ENCODE data around the gene SCYGR4.
A peak's percentile ranks its signal among the peaks of the same experiment; 100 is the strongest.

SCYGR4 gene

GRCh38 chr2:227608561-227609338, 8.5 kb upstream of the SCYGR4 start:
- H3K27ac ChIP-seq = no peak overlapping the region; a peak in 1 of 22 replicates
- H3K4me1 ChIP-seq = peaks cover 10 to 20% (median 15%) of the 10 kb centered on the region in 10 experiments; a peak in 17 of 20 replicates
- H3K27me3 ChIP-seq = 0 out of 22 replicates have a peak, but pooled peaks cover 0 to 3% (median 0%) of the 10 kb centered on the region in 11 experiments
- no peak overlapping the region for H3K9ac ChIP-seq
- no peaks in the 10 kb centered on the region for H3K36me3 ChIP-seq
- TF ChIP-seq Cebpa-rat (IDR thresholded peaks at IDR 0.05) = no peak
- peaks cover 0 to 5% (median 0%) of the 10 kb centered on the region in 11 experiments; a peak in 1 of 22 replicates for H4K20me1 ChIP-seq
- no peak overlapping the region for H3K4me3 ChIP-seq
- H3K9me3 ChIP-seq (replicated peaks in 1 of 11) = no peaks in the 10 kb centered on the region
- H3K4me2 ChIP-seq = peak overlapping the region; percentile 24 to 87 (median 37); a peak in 19 of 22 replicates

- Histone ChIP-seq H3K9me3 (replicated peaks in 1 of 11) (no peaks in the 10 kb centered on the region), H4K20me1 (peaks cover 0 to 5% (median 0%) of the 10 kb centered on the region in 11 experiments; a peak in 1 of 22 replicates), H3K4me1 (peaks cover 10 to 20% (median 15%) of the 10 kb centered on the region in 10 experiments; a peak in 17 of 20 replicates), H3K4me2 (no peak overlapping the region), H3K9ac (no peak overlapping the region), H3K27ac (no peak overlapping the region), H3K36me3 (no peaks in the 10 kb centered on the region), H3K4me3 (no peak overlapping the region), H3K27me3 (0 out of 22 replicates have a peak, but pooled peaks cover 0 to 3% (median 0%) of the 10 kb centered on the region in 11 experiments)
- no peak for TF ChIP-seq Cebpa-rat (IDR thresholded peaks at IDR 0.05)
Measured at GRCh38 chr2:227610123-227610522, 7.2 kb upstream of the SCYGR4 start.

GRCh38 chr2:227612546-227613271, 4.6 kb upstream of the SCYGR4 start:
- peaks cover 9 to 20% (median 15%) of the 10 kb centered on the region in 10 experiments; a peak in 18 of 20 replicates for H3K4me1 ChIP-seq
- no peak overlapping the region for H3K4me2 ChIP-seq
- H3K9me3 ChIP-seq (replicated peaks in 1 of 11) = no peaks in the 10 kb centered on the region
- H4K20me1 ChIP-seq = peaks cover 0 to 5% (median 0%) of the 10 kb centered on the region in 11 experiments; a peak in 1 of 22 replicates
- H3K4me3 ChIP-seq = no peak overlapping the region
- 0 out of 22 replicates have a peak, but pooled peaks cover 0 to 3% (median 0%) of the 10 kb centered on the region in 11 experiments for H3K27me3 ChIP-seq
- no peaks in the 10 kb centered on the region for H3K36me3 ChIP-seq
- no peak for TF ChIP-seq Cebpa-rat (IDR thresholded peaks at IDR 0.05)
- H3K27ac ChIP-seq = no peak overlapping the region
- no peak overlapping the region for H3K9ac ChIP-seq

- no peak for TF ChIP-seq Cebpa-rat (IDR thresholded peaks at IDR 0.05)
- Histone ChIP-seq H3K4me2 (no peak overlapping the region), H3K27me3 (0 out of 22 replicates have a peak, but pooled peaks cover 0 to 3% (median 0%) of the 10 kb centered on the region in 11 experiments), H3K4me3 (no peak overlapping the region), H3K4me1 (peaks cover 7 to 20% (median 15%) of the 10 kb centered on the region in 10 experiments; a peak in 19 of 20 replicates), H3K27ac (no peak overlapping the region), H3K36me3 (no peaks in the 10 kb centered on the region), H3K9ac (no peak overlapping the region), H3K9me3 (replicated peaks in 1 of 11) (no peaks in the 10 kb centered on the region), H4K20me1 (peaks cover 0 to 5% (median 0%) of the 10 kb centered on the region in 11 experiments; a peak in 1 of 22 replicates)
Measured at GRCh38 chr2:227613272-227613660, 4.0 kb upstream of the SCYGR4 start.

GRCh38 chr2:227614246-227614645, 3.1 kb upstream of the SCYGR4 start:
- Histone ChIP-seq H3K27ac (no peak overlapping the region), H3K36me3 (no peaks in the 10 kb centered on the region), H3K27me3 (no peaks in the 10 kb centered on the region), H3K4me1 (peaks cover 7 to 21% (median 17%) of the 10 kb centered on the region in 10 experiments; a peak in 19 of 20 replicates), H3K4me3 (no peak overlapping the region), H3K9ac (no peak overlapping the region), H4K20me1 (no peaks in the 10 kb centered on the region; a peak in 1 of 22 replicates), H3K9me3 (replicated peaks in 1 of 11) (no peaks in the 10 kb centered on the region), H3K4me2 (no peak overlapping the region)
- TF ChIP-seq Cebpa-rat (IDR thresholded peaks at IDR 0.05) = no peak

- H3K4me3 ChIP-seq = no peak within 1 kb of the TSS
- H3K27ac ChIP-seq = no peak within 1 kb of the TSS
- H3K36me3 ChIP-seq = no peaks in the 10 kb centered on the region
- no peak within 1 kb of the TSS for H3K4me2 ChIP-seq
- H3K27me3 ChIP-seq = no peaks in the 10 kb centered on the region
- no peak within 1 kb of the TSS for H3K9ac ChIP-seq
- H3K4me1 ChIP-seq = peaks cover 12 to 26% (median 22%) of the 10 kb centered on the region in 10 experiments; a peak in 19 of 20 replicates
- H4K20me1 ChIP-seq = no peaks in the 10 kb centered on the region; a peak in 1 of 22 replicates
- TF ChIP-seq Cebpa-rat (IDR thresholded peaks at IDR 0.05) = no peak
- H3K9me3 ChIP-seq (replicated peaks in 1 of 11) = no peaks in the 10 kb centered on the region
Measured at GRCh38 chr2:227614740-227615139, 2.6 kb upstream of the SCYGR4 start, which contains the start of gene SCYGR3. SCYGR3 (minus strand) TSS chr2:227614840; CDS start chr2:227614840, 0 bp downstream.

- no peaks in the 10 kb centered on the region for H3K36me3 ChIP-seq
- no peaks in the 10 kb centered on the region for H3K9me3 ChIP-seq (replicated peaks in 1 of 11)
- H3K9ac ChIP-seq = no peak overlapping the region
- H3K4me3 ChIP-seq = no peak overlapping the region
- no peaks in the 10 kb centered on the region; a peak in 1 of 22 replicates for H4K20me1 ChIP-seq
- no peak for TF ChIP-seq Cebpa-rat (IDR thresholded peaks at IDR 0.05)
- H3K27ac ChIP-seq = no peak overlapping the region
- H3K4me2 ChIP-seq = no peak overlapping the region
- H3K4me1 ChIP-seq = peaks cover 16 to 29% (median 25%) of the 10 kb centered on the region in 10 experiments; a peak in 19 of 20 replicates
- H3K27me3 ChIP-seq = no peaks in the 10 kb centered on the region
Measured at GRCh38 chr2:227615181-227615580, 2.1 kb upstream of the SCYGR4 start.

- no peak for TF ChIP-seq Cebpa-rat (IDR thresholded peaks at IDR 0.05)
- H3K27me3 ChIP-seq = no peaks in the 10 kb centered on the region
- peaks cover 16 to 29% (median 25%) of the 10 kb centered on the region in 10 experiments; a peak in 19 of 20 replicates for H3K4me1 ChIP-seq
- no peak overlapping the region for H3K9ac ChIP-seq
- no peaks in the 10 kb centered on the region for H3K36me3 ChIP-seq
- no peak overlapping the region for H3K27ac ChIP-seq
- no peak overlapping the region for H3K4me3 ChIP-seq
- H3K4me2 ChIP-seq = no peak overlapping the region
- no peaks in the 10 kb centered on the region; a peak in 1 of 22 replicates for H4K20me1 ChIP-seq
- H3K9me3 ChIP-seq (replicated peaks in 1 of 11) = no peaks in the 10 kb centered on the region
Measured at GRCh38 chr2:227615906-227616305, 1.4 kb upstream of the SCYGR4 start.

GRCh38 chr2:227616631-227617030, 667 bp upstream of the SCYGR4 start:
- Histone ChIP-seq H3K4me3 (no peak overlapping the region), H3K4me1 (peaks cover 16 to 29% (median 25%) of the 10 kb centered on the region in 10 experiments; a peak in 19 of 20 replicates)

More at GRCh38 chr2:227616631-227617030, 667 bp upstream of the SCYGR4 start:
- Histone ChIP-seq H3K9me3 (replicated peaks in 1 of 11) (peaks cover 0 to 1% (median 0%) of the 10 kb centered on the region in 11 experiments; a peak in 2 of 22 replicates), H3K4me2 (no peak overlapping the region), H3K36me3 (no peaks in the 10 kb centered on the region), H3K27ac (no peak overlapping the region), H4K20me1 (no peaks in the 10 kb centered on the region; a peak in 1 of 22 replicates), H3K27me3 (no peaks in the 10 kb centered on the region), H3K9ac (no peak overlapping the region)
- no peak for TF ChIP-seq Cebpa-rat (IDR thresholded peaks at IDR 0.05)

Data from BLaER1 treated with 17β-estradiol and CSF1 and Interleukin-3, amounts not matched to agents 10 nM and 100 nM (cell line).